CD4-positive, alpha-beta T cell treated with Interleukin-15 for 4 hours (primary cell): Measurements from ENCODE around the gene AGAP1.

Source experiments
- DNase-seq: peaks from one replicate; pipeline ENCODE4 v3.0.0-alpha.2; 2020; ENCODE audit warnings: low spot score

The AGAP1 gene

GRCh38 chr2:235812185-235812665 is 318.4 kb downstream of the AGAP1 start:
- no peak for DNase-seq

GRCh38 chr2:235813398-235813797 is 319.6 kb downstream of the AGAP1 start:
- DNase-seq = no peak

GRCh38 chr2:235820571-235820970 is 326.7 kb downstream of the AGAP1 start:
- DNase-seq = no peak

GRCh38 chr2:235824331-235824730 is 330.5 kb downstream of the AGAP1 start:
- no peak for DNase-seq

GRCh38 chr2:235825946-235826345 is 332.1 kb downstream of the AGAP1 start:
- no peak for DNase-seq

- DNase-seq = no peak
These were observed 333.0 kb downstream of the AGAP1 start for GRCh38 chr2:235826826-235827225.

GRCh38 chr2:235827585-235827992 is 333.7 kb downstream of the AGAP1 start:
- no peak for DNase-seq

- DNase-seq = no peak
These were observed 335.9 kb downstream of the AGAP1 start for GRCh38 chr2:235829726-235830125.

- DNase-seq = no peak
These were observed 337.9 kb downstream of the AGAP1 start for GRCh38 chr2:235831755-235832154.

- DNase-seq = no peak
These were observed 339.1 kb downstream of the AGAP1 start for GRCh38 chr2:235832941-235833340.

GRCh38 chr2:235833971-235834620 is 340.3 kb downstream of the AGAP1 start:
- DNase-seq = no peak

- no peak for DNase-seq
These were observed 340.9 kb downstream of the AGAP1 start for GRCh38 chr2:235834781-235835180.

- DNase-seq = no peak
These were observed 342.0 kb downstream of the AGAP1 start for GRCh38 chr2:235835810-235836209.

- DNase-seq = no peak
These were observed 342.7 kb downstream of the AGAP1 start for GRCh38 chr2:235836491-235836911.

GRCh38 chr2:235839226-235839625 is 345.4 kb downstream of the AGAP1 start:
- no peak for DNase-seq

- no peak for DNase-seq
These were observed 346.1 kb downstream of the AGAP1 start for GRCh38 chr2:235839974-235840373.

GRCh38 chr2:235841863-235842262 is 348.0 kb downstream of the AGAP1 start:
- DNase-seq = no peak

GRCh38 chr2:235842941-235843340 is 349.1 kb downstream of the AGAP1 start:
- DNase-seq = no peak

- DNase-seq = no peak
These were observed 349.9 kb downstream of the AGAP1 start for GRCh38 chr2:235843591-235844395.

GRCh38 chr2:235844561-235844960 is 350.7 kb downstream of the AGAP1 start:
- DNase-seq = no peak

GRCh38 chr2:235845245-235845644 is 351.4 kb downstream of the AGAP1 start:
- no peak for DNase-seq

- DNase-seq = no peak
These were observed 353.7 kb downstream of the AGAP1 start for GRCh38 chr2:235847576-235847975.

- DNase-seq = no peak
These were observed 354.2 kb downstream of the AGAP1 start for GRCh38 chr2:235848055-235848454.
